CD4-positive, alpha-beta T cell treated with Interleukin-15 for 1 hour (primary cell): ENCODE measurements around the gene CCDC107.
A peak's percentile ranks its signal among the peaks of the same experiment; 100 is the strongest.

Source experiments
- DNase-seq: peaks from one replicate; pipeline ENCODE4 v3.0.0-alpha.2; 2020

Gene CCDC107

GRCh38 chr9:35686222-35687203 lies 28.4 kb downstream of the CCDC107 start:
- DNase-seq, result no peak

GRCh38 chr9:35687306-35687705 lies 29.2 kb downstream of the CCDC107 start:
- DNase-seq, result no peak

- no peak for DNase-seq
Measured at GRCh38 chr9:35687972-35688557, 30.0 kb downstream of the CCDC107 start.

- DNase-seq, result no peak
Measured at GRCh38 chr9:35688558-35689541, 30.8 kb downstream of the CCDC107 start.

GRCh38 chr9:35689542-35690293 lies 31.6 kb downstream of the CCDC107 start, which contains the start of gene TPM2:
Gene TPM2, minus strand, starts transcription at chr9:35689925. Its CDS starts 108 bp downstream, at chr9:35689817.
- no peak for DNase-seq

- DNase-seq, result no peak
Measured at GRCh38 chr9:35690294-35690613, 32.2 kb downstream of the CCDC107 start.

- DNase-seq, result no peak
Measured at GRCh38 chr9:35690614-35691333, 32.7 kb downstream of the CCDC107 start.

- DNase-seq, result no peak
Measured at GRCh38 chr9:35691334-35691650, 33.2 kb downstream of the CCDC107 start.

GRCh38 chr9:35691757-35692301 lies 33.7 kb downstream of the CCDC107 start:
- no peak for DNase-seq

- no peak for DNase-seq
Measured at GRCh38 chr9:35695943-35696401, 37.9 kb downstream of the CCDC107 start.

GRCh38 chr9:35696520-35697215 lies 38.6 kb downstream of the CCDC107 start:
- DNase-seq, result peak; percentile 61

GRCh38 chr9:35697486-35697885 lies 39.4 kb downstream of the CCDC107 start:
- DNase-seq, result no peak

GRCh38 chr9:35698231-35698630 lies 40.1 kb downstream of the CCDC107 start:
- DNase-seq, result no peak

- no peak for DNase-seq
Measured at GRCh38 chr9:35700031-35700430, 41.9 kb downstream of the CCDC107 start.

GRCh38 chr9:35700942-35701341 lies 42.9 kb downstream of the CCDC107 start:
- no peak for DNase-seq

- no peak for DNase-seq
Measured at GRCh38 chr9:35702696-35703095, 44.6 kb downstream of the CCDC107 start.

- no peak for DNase-seq
Measured at GRCh38 chr9:35703906-35704672, 46.0 kb downstream of the CCDC107 start.

- DNase-seq, result no peak
Measured at GRCh38 chr9:35705372-35705771, 47.3 kb downstream of the CCDC107 start.

- DNase-seq, result no peak
Measured at GRCh38 chr9:35705836-35706430, 47.8 kb downstream of the CCDC107 start.
